GM23248 (cell line): ENCODE results near the gene ALCAM.
"Not testable (repeated sequence)": the region's sequence is repeated elsewhere in the genome, so short reads cannot be mapped to it uniquely, and the experiment has no call there.

Experiments used
- EZH2 ChIP-seq: fragments of 200-600 bp; sonication (generic); IDR thresholded peaks from 2 replicates; pipeline ENCODE4 v1.6.1; 2018; ENCODE audit warnings: antibody characterized with exemption, mild to moderate bottlenecking; ENCODE audit not compliant: insufficient read depth, poor library complexity, severe bottlenecking
- EZH2phosphoT487 ChIP-seq: fragments of 200-600 bp; sonication (generic); IDR thresholded peaks from 2 replicates; pipeline ENCODE4 v1.6.1; 2018; ENCODE audit warnings: antibody characterized with exemption, moderate library complexity, mild to moderate bottlenecking, low read depth; ENCODE audit not compliant: insufficient read depth

- not testable (repeated sequence) for TF ChIP-seq EZH2, EZH2phosphoT487
These were observed 235.6 kb downstream of the ALCAM start for GRCh38 chr3:105602286-105602685.
